Stomach (tissue), 9 donors: ENCODE results near the gene JAGN1. TPM values are rescaled to one million over a fixed set of nuclear protein-coding genes. Genes with fewer than 3 reads are reported as not detected.

ENCODE experiments used
- DNase-seq, 2 donors: peaks; one replicate each; pipeline versions ENCODE4 v3.0.0 to v3.0.0-alpha.2; 2013 to 2019
- H3K27ac ChIP-seq, 5 donors: fragments of 200-600 bp in 4 of 5; sonication (generic) in 4 of 5; one replicate each; pipeline ENCODE4 v1.5.1; 2013 to 2019; ENCODE audit warnings: mild to moderate bottlenecking in 1 of 5, moderate library complexity in 1 of 5
- H3K27me3 ChIP-seq, 3 donors: fragments of 200-600 bp; sonication (generic); one replicate each; pipeline ENCODE4 v1.5.1; 2017 to 2019; ENCODE audit warnings: mixed run types in 1 of 3
- H3K36me3 ChIP-seq, 4 donors: fragments of 200-600 bp; sonication (generic); 1 replicate in 3 of 4; 2 replicates in 1 of 4; pipeline ENCODE4 v1.5.1; 2016 to 2019
- H3K4me1 ChIP-seq, 4 donors: fragments of 200-600 bp; sonication (generic); one replicate each; pipeline ENCODE4 v1.5.1; 2016 to 2019
- H3K4me3 ChIP-seq, 4 donors: fragments of 200-600 bp; sonication (generic) in 3 of 4; one replicate each; pipeline ENCODE4 v1.5.1; 2016 to 2019; ENCODE audit warnings: mild to moderate bottlenecking in 1 of 4
- H3K9me3 ChIP-seq, 4 donors: fragments of 200-600 bp; sonication (generic); one replicate each; pipeline ENCODE4 v1.5.1; 2016 to 2019
- EP300 ChIP-seq: sonication (generic); formaldehyde crosslinking; IDR thresholded peaks from one replicate; pipeline ENCODE4 v1.6.1; 2017; ENCODE audit warnings: antibody characterized with exemption
- POLR2A ChIP-seq, 4 donors: fragments of 450-650 bp; IDR thresholded peaks; one replicate each; pipeline ENCODE4 v1.6.1; 2016; ENCODE audit warnings: antibody characterized with exemption in 4 of 4, control low read depth in 2 of 4, mild to moderate bottlenecking in 1 of 4, moderate library complexity in 1 of 4
- POLR2AphosphoS5 ChIP-seq, 3 donors: sonication (generic); formaldehyde crosslinking; IDR thresholded peaks; one replicate each; pipeline ENCODE4 v1.6.1; 2016; ENCODE audit warnings: antibody characterized with exemption in 3 of 3
- WGBS, 5 donors: extraction: QIAGEN DNeasy Blood & Tissue Kit in 3 of 5; methylation state at CpG; one replicate each; pipeline versions ENCODE4 v1.1.5 to v1.1.7; 2013 to 2018; 5-methylcytosine and 5-hydroxymethylcytosine counted together
- intact Hi-C: fragments of 100-400 bp; cut with DNase I; formaldehyde crosslinking; loops from one replicate; pipeline ENCODE4 v1.15.1; 2023; ENCODE audit warnings: low total_unique reads
- polyA plus RNA-seq, 3 donors: library from polyadenylated mRNA; stranded (reverse); fragments of 200-250 nt; gene quantifications; one replicate each; pipeline ENCODE4 v1.2.3, GENCODE V29; 2013
- total RNA-seq, 5 donors: library from RNA; depleted of rRNA; stranded (reverse); fragments of >200 nt; gene quantifications; one replicate each; pipeline versions ENCODE4 v1.1.0 to v1.2.3, GENCODE V29; 2014 to 2016
- TF ChIP-seq, protein P1 (sequence below), 7 experiments: fragments of 450-650 bp in 4 of 7; fragments of 200-600 bp in 3 of 7; sonication (generic) in 3 of 7; IDR thresholded peaks; one replicate each; pipeline ENCODE4 v1.5.1; 2016 to 2019; ENCODE audit warnings: antibody characterized with exemption in 7 of 7, control low read depth in 2 of 7, mild to moderate bottlenecking in 1 of 7
- donor health status: healthy with polysubstance abuse.
- donor health status: Bipolar disorder and iron deficiency.
- donor health status: healthy.

The JAGN1 gene
- total and polyA plus RNA-seq, 8 donors: 9.4 to 56.6 (median 26.5) TPM; not detected in 1

DNA sequence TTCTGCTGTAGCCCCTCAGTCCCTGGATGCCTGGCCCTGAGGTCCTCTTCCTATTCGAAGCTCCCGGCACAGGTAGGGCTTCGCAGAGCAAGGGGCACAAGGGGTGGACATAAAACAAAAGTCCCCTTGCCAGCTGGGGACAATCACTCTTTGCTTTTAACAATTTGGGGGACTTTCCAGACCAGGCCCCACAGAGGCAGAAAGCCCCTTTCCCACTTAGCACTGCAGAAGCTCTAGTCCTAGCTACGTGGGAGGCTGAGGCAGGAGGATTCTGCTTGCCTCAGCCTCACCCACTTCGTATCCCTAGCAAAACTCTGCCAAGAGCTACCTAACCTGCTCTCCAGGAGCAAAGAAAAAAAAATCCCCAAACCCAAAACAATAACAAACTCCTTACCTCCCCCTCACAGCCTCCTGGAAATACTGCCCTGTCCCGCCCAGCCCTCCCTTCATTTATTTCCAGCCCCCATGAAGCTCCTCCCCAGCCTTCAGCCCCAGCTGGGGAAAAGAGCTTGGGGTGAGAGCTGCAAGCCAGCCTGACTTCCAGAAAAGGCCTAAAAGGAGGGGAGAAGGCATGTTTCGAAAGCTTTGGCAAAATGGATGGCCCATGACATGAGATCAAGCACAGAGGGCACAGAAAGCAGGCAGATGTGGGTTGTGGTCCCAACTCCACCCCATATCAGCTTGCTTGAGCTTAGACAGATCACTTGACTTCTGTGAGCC is 10.4 kb upstream of the JAGN1 start, which contains the start of gene CIDEC:
CIDEC (minus strand) TSS at position 424 of the 720 bp plus-strand sequence. CDS start 1,767 bp downstream, outside the sequence.
- H3K9me3 ChIP-seq: no peaks in the 10 kb centered on the region
- H3K27me3 ChIP-seq: no peaks in the 10 kb centered on the region
- H3K4me1 ChIP-seq: no peaks in the 10 kb centered on the region
- H3K27ac ChIP-seq: peak within 1 kb of the TSS in 1 of 5 donors; percentile 20
- 81 to 91% (median 86%) methylated on average over 7 of the region's 7 CpGs for WGBS, 5 donors
- H3K36me3 ChIP-seq: no peaks in the 10 kb centered on the region
- H3K4me3 ChIP-seq: no peak within 1 kb of the TSS
- intact Hi-C loops: no loop called here
- TF ChIP-seq EP300: no peak
- DNase-seq: no peak

DNA sequence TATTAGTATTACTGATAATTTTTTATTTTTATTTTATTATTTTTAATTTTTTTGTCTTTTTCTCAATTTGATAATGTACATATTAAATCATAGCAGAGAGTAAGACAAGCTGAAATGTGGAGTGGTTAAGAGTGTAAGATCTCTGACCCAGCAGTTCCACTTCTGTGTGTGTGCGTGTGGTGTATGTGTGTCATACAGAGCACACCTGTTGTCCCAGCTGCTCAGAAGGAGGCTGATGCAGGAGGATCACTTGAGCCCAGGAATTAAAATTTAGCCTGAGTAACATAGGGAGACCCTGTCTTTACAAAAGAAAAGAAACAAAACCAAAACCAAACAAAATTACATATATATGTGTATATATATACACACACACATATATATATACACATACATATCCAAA is 9.0 kb upstream of the JAGN1 start:
- Histone ChIP-seq H3K27me3 (no peaks in the 10 kb centered on the region), H3K36me3 (no peaks in the 10 kb centered on the region), H3K27ac (no peak overlapping the region), H3K4me3 (no peak overlapping the region), H3K9me3 (no peaks in the 10 kb centered on the region), H3K4me1 (no peaks in the 10 kb centered on the region)
- no peak for DNase-seq
- intact Hi-C loops: no loop called here
- 84 to 90% (median 86%) methylated on average over 1 of the region's 1 CpG for WGBS, 5 donors
- TF ChIP-seq POLR2A (IDR thresholded peaks at IDR 0.05): no peak
- TF ChIP-seq POLR2AphosphoS5 (IDR thresholded peaks at IDR 0.05): no peak

DNA sequence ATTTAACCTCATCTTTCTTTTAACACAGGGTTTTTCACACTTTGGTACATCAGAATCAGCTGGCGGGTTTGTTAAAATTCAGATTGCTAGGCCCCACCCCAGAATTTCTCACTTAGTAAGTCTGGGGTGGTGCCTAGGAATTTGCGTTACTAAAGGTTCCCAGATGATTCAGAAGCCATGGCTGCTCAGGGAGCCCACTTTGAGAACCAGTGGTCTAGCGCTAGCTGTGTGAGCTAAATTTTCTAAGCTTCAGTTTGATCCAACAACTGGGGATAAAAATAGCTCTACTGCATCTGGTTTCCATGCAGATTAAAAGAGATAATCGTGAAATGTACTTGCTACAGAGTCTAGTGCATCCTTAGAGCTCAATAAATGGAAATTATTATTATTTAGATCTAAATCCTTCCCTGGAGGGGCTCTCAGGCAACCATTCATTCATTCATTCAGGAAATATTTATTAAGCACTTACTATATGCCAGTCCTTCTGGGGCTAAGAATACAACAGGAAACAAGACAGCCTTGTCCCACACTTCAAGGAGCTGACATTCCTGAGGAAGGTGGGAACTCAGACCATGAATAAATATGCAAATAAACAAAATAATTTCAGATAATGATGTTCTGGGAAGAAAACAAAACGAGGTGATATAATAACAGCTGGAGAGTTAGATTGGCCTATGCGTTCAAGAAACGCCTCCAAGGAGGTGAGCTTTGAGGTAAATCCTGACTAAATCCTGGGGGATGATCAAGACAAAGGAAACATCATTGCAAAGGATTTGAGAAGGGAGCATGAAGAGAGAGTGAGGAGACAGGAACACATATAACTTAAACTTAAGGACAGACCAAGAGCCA is 6.5 kb upstream of the JAGN1 start:
- no peaks in the 10 kb centered on the region for H3K4me1 ChIP-seq
- no peak overlapping the region for H3K4me3 ChIP-seq
- TF ChIP-seq, protein P1, sequence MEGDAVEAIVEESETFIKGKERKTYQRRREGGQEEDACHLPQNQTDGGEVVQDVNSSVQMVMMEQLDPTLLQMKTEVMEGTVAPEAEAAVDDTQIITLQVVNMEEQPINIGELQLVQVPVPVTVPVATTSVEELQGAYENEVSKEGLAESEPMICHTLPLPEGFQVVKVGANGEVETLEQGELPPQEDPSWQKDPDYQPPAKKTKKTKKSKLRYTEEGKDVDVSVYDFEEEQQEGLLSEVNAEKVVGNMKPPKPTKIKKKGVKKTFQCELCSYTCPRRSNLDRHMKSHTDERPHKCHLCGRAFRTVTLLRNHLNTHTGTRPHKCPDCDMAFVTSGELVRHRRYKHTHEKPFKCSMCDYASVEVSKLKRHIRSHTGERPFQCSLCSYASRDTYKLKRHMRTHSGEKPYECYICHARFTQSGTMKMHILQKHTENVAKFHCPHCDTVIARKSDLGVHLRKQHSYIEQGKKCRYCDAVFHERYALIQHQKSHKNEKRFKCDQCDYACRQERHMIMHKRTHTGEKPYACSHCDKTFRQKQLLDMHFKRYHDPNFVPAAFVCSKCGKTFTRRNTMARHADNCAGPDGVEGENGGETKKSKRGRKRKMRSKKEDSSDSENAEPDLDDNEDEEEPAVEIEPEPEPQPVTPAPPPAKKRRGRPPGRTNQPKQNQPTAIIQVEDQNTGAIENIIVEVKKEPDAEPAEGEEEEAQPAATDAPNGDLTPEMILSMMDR (IDR thresholded peaks at IDR 0.05): no peak
- TF ChIP-seq POLR2A (IDR thresholded peaks at IDR 0.05) (no peak), POLR2AphosphoS5 (IDR thresholded peaks at IDR 0.05) (no peak), EP300 (no peak)
- no peak for DNase-seq
- H3K36me3 ChIP-seq: no peaks in the 10 kb centered on the region
- intact Hi-C loops: no loop called here
- no peaks in the 10 kb centered on the region for H3K9me3 ChIP-seq
- H3K27me3 ChIP-seq: no peaks in the 10 kb centered on the region
- 76 to 82% (median 80%) methylated on average over 7 of the region's 7 CpGs for WGBS, 5 donors
- H3K27ac ChIP-seq: no peak overlapping the region

DNA sequence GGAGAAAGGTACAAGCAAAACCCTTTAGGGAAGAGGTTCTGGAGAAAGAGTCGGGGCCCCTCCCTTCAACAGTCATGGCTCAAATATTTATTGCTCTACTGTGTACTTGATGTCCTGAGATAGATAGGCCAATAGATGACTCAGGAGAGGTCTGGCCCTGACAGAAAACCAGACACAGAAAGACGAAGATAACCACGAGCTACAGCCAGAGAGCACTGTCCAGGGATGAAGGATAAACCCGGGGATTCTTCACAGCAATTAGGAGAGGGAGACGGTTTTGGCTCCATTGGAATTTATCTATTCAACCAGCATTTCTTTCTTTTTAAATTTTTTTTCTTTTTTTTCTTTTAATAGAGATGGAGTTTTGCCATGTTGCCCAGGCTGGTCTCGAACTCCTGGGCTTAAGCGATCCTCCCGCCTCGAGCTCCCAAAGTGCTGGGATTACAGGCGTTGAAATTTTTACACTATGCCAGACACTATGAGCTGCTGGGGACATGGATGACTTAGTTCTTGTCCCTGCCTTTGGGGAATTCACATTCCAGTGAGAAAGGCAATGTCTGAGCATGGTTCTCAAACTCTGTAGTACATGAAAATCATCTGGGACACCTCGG is 5.8 kb upstream of the JAGN1 start:
- no peaks in the 10 kb centered on the region for H3K27me3 ChIP-seq
- H3K27ac ChIP-seq: no peak overlapping the region
- intact Hi-C loops: no loop called here
- no peaks in the 10 kb centered on the region for H3K9me3 ChIP-seq
- peak in 1 of 2 donors; percentile 38 for DNase-seq
- no peak overlapping the region for H3K4me3 ChIP-seq
- TF ChIP-seq POLR2AphosphoS5 (IDR thresholded peaks at IDR 0.05) (no peak), POLR2A (IDR thresholded peaks at IDR 0.05) (no peak), EP300 (no peak)
- TF ChIP-seq, protein P1 (IDR thresholded peaks at IDR 0.05): no peak
- peaks cover 0 to under 1% (median 0%) of the 10 kb centered on the region in 4 donors for H3K4me1 ChIP-seq
- no peaks in the 10 kb centered on the region for H3K36me3 ChIP-seq
- 73 to 86% (median 81%) methylated on average over 11 of the region's 11 CpGs for WGBS, 5 donors

DNA sequence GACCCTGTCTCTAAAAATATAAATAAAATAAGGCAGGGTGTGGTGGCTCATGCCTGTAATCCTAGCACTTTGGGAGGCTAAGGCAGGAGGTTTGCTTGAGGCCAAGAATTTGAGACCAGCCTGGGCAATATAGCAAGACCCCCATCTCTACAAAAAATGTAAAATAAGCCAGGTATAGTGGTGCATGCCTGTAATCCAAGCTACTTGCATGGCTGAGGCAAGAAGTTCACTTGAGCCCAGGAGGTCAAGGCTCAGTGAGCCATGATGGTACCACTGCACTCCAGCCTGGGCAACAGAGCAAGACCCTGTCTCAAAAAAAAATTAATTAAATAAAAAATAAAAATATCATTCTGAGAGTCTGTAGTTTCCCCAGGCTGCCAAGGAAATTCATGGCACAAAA is 4.1 kb upstream of the JAGN1 start:
- intact Hi-C loops: no loop called here
- DNase-seq: no peak
- H3K27ac ChIP-seq: no peak overlapping the region
- no peaks in the 10 kb centered on the region for H3K36me3 ChIP-seq
- no peak overlapping the region for H3K4me3 ChIP-seq
- no peak for TF ChIP-seq POLR2A (IDR thresholded peaks at IDR 0.05)
- TF ChIP-seq EP300: no peak
- no peak for TF ChIP-seq POLR2AphosphoS5 (IDR thresholded peaks at IDR 0.05)
- TF ChIP-seq, protein P1 (IDR thresholded peaks at IDR 0.05): no peak
- no peaks in the 10 kb centered on the region for H3K9me3 ChIP-seq
- peaks cover 8 to 11% (median 9%) of the 10 kb centered on the region in 4 donors for H3K4me1 ChIP-seq
- H3K27me3 ChIP-seq: no peaks in the 10 kb centered on the region
